PC-3 (cell line): ENCODE results near the gene C19orf25. TPM values are rescaled to one million over a fixed set of nuclear protein-coding genes. Genes with fewer than 3 reads are reported as not detected.

ENCODE experiments used
- ATAC-seq: fragments of 200-7000 bp; cut with Tn5 transposase; 2 replicates; pipeline ENCODE4 v1.9.1; 2020; ENCODE audit warnings: mild to moderate bottlenecking, moderate library complexity
- BruUV-seq: library from RNA; stranded (reverse); fragments of 400-500 nt; replicated peaks from 2 replicates; lab custom pipeline; 2021; lab: Mats Ljungman, UMichigan
- CTCF ChIA-PET: fragments of 300-600 bp; sonication (Branson Sonifier 250); formaldehyde crosslinking; loops from one replicate; lab custom pipeline; 2022; ENCODE audit warnings: antibody characterized with exemption; lab: Charles Lee
- POLR2A ChIA-PET: fragments of 300-600 bp; sonication (Branson Sonifier 250); formaldehyde crosslinking; loops from one replicate; lab custom pipeline; 2022; ENCODE audit warnings: antibody characterized with exemption; ENCODE audit not compliant: unreplicated experiment; lab: Charles Lee
- DNase-seq: peaks from one replicate; pipeline ENCODE4 v3.0.0-alpha.2; 2015
- H2AFZ ChIP-seq: fragments of 300-600 bp; sonication (generic); 2 replicates; pipeline ENCODE4 v1.6.0; 2016; ENCODE audit warnings: antibody characterized with exemption, low read length
- H3F3A ChIP-seq: fragments of 300-600 bp; sonication (generic); one replicate; pipeline ENCODE4 v1.6.0; 2017; ENCODE audit warnings: antibody characterized with exemption, low read length, control low read depth, mild to moderate bottlenecking; ENCODE audit not compliant: unreplicated experiment
- H3K27ac ChIP-seq: fragments of 300-600 bp; sonication (generic); 2 replicates; pipeline ENCODE4 v1.5.1; 2016; ENCODE audit warnings: mild to moderate bottlenecking, low read length
- H3K27me3 ChIP-seq: fragments of 300-600 bp; sonication (generic); 2 replicates; pipeline ENCODE4 v1.6.1; 2016; ENCODE audit warnings: low read length, mixed read lengths
- H3K36me3 ChIP-seq: fragments of 300-600 bp; sonication (generic); 2 replicates; pipeline ENCODE4 v1.6.1; 2016; ENCODE audit warnings: low read depth, mixed run types, low read length, mixed read lengths
- H3K4me1 ChIP-seq: fragments of 300-600 bp; sonication (generic); 2 replicates; pipeline ENCODE4 v1.5.1; 2016; ENCODE audit warnings: low read length; ENCODE audit not compliant: insufficient read depth
- H3K4me2 ChIP-seq: fragments of 300-600 bp; sonication (generic); 2 replicates; pipeline ENCODE4 v1.6.0; 2016; ENCODE audit warnings: low read length
- H3K4me3 ChIP-seq: fragments of 300-600 bp; sonication (generic); 2 replicates; pipeline ENCODE4 v1.5.1; 2016; ENCODE audit warnings: mild to moderate bottlenecking, low read length, mixed read lengths
- H3K79me2 ChIP-seq: fragments of 300-600 bp; sonication (generic); 2 replicates; pipeline ENCODE4 v1.6.1; 2017; ENCODE audit warnings: low read length, mixed read lengths
- H3K9ac ChIP-seq: fragments of 300-600 bp; sonication (generic); 2 replicates; pipeline ENCODE4 v1.6.0; 2016; ENCODE audit warnings: mild to moderate bottlenecking, low read length
- H3K9me2 ChIP-seq: fragments of 300-600 bp; sonication (generic); replicated peaks from 2 replicates; pipeline ENCODE4 v1.6.1; 2016; ENCODE audit warnings: mixed run types, low read length, mixed read lengths
- H3K9me3 ChIP-seq: fragments of 300-600 bp; sonication (generic); 2 replicates; pipeline ENCODE4 v1.6.1; 2016; ENCODE audit warnings: low read length, mixed read lengths
- H4K20me1 ChIP-seq: fragments of 300-600 bp; sonication (generic); 2 replicates; pipeline ENCODE4 v1.6.1; 2016; ENCODE audit warnings: low read length, mixed read lengths
- EZH2 ChIP-seq: fragments of 300-600 bp; sonication (generic); IDR thresholded peaks from one replicate; pipeline ENCODE4 v1.6.1; 2017; ENCODE audit warnings: antibody characterized with exemption, mild to moderate bottlenecking, low read length; ENCODE audit not compliant: unreplicated experiment
- EZH2phosphoT487 ChIP-seq: fragments of 300-600 bp; sonication (generic); IDR thresholded peaks from 2 replicates; pipeline ENCODE4 v1.6.1; 2018; ENCODE audit warnings: mild to moderate bottlenecking, antibody characterized with exemption, low read length, borderline replicate concordance
- intact Hi-C: fragments of 100-400 bp; cut with micrococcal nuclease; formaldehyde crosslinking; loops from 2 replicates; pipeline ENCODE4 v1.9.0; 2023
- total RNA-seq: library from RNA; depleted of rRNA; stranded (reverse); fragments of >200 nt; gene quantifications from 2 replicates; pipeline ENCODE4 v1.2.3, GENCODE V29; 2014
- TF ChIP-seq, protein P1 (sequence below): fragments of 300-600 bp; sonication (generic); conservative IDR thresholded peaks from 2 replicates; pipeline ENCODE4 v1.5.1; 2017; ENCODE audit warnings: antibody characterized with exemption, low read depth, mild to moderate bottlenecking, low read length

The C19orf25 gene
- total RNA-seq, 1 experiment from 2014 or later, result 45.0 TPM

DNA sequence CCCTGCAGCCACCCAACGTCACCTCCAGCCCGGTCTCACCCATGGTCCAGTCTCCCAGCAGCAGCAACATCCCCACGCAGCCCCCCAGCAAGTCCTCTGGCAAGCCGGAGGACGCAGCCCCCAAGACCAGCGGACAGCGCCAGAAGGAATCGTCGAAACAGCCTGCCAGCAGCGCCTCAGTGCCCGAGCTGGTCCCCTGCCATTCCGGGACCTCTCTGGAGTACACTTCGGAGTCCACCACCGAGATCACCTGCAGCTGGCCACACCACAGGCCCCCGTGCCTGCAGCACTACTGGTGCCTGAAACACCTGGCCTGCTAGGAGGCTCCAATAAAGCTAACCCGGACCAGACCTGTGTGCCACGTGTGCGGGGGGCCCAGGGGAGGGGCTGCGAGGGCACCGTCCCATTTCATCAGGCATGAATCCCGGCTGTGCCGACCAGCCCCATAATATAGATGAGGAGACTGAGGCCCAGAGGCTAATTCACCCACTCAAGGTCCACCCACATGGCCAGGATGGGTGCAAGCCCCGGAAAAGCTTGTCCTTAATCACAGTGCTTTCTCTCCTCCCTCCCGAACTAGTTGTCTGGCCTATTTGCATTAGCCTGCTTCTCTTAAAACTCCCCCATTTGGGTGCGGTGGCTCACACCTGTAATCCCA, 18.7 kb upstream of the C19orf25 start:
- Histone ChIP-seq H3K4me2 (no peak overlapping the region), H4K20me1 (no peaks in the 10 kb centered on the region), H3K4me1 (peaks cover 2% of the 10 kb centered on the region), H3K79me2 (no peaks in the 10 kb centered on the region), H3K9me3 (no peaks in the 10 kb centered on the region), H3K27ac (no peak overlapping the region), H3K9me2 (no peaks in the 10 kb centered on the region), H3F3A (no peaks in the 10 kb centered on the region), H3K27me3 (no peaks in the 10 kb centered on the region), H2AFZ (no peak overlapping the region), H3K36me3 (no peaks in the 10 kb centered on the region), H3K9ac (no peak overlapping the region), H3K4me3 (no peak overlapping the region)
- POLR2A ChIA-PET, result no interaction called here
- no TSS peak for BruUV-seq
- no peak for ATAC-seq
- no peak for DNase-seq
- intact Hi-C loops, result no loop called here
- CTCF ChIA-PET, result no interaction called here
- no peak for TF ChIP-seq EZH2
- TF ChIP-seq, protein P1, sequence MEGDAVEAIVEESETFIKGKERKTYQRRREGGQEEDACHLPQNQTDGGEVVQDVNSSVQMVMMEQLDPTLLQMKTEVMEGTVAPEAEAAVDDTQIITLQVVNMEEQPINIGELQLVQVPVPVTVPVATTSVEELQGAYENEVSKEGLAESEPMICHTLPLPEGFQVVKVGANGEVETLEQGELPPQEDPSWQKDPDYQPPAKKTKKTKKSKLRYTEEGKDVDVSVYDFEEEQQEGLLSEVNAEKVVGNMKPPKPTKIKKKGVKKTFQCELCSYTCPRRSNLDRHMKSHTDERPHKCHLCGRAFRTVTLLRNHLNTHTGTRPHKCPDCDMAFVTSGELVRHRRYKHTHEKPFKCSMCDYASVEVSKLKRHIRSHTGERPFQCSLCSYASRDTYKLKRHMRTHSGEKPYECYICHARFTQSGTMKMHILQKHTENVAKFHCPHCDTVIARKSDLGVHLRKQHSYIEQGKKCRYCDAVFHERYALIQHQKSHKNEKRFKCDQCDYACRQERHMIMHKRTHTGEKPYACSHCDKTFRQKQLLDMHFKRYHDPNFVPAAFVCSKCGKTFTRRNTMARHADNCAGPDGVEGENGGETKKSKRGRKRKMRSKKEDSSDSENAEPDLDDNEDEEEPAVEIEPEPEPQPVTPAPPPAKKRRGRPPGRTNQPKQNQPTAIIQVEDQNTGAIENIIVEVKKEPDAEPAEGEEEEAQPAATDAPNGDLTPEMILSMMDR, result no peak
- no peak for TF ChIP-seq EZH2phosphoT487

GRCh38 chr19:1496714-1497577, 17.9 kb upstream of the C19orf25 start:
- DNase-seq (no peak), ATAC-seq (no peak)
- intact Hi-C loops, result no loop called here
- BruUV-seq, result no TSS peak
- TF ChIP-seq EZH2phosphoT487 (no peak), EZH2 (no peak)
- TF ChIP-seq, protein P1, result no peak
- Histone ChIP-seq H3K9me2 (no peaks in the 10 kb centered on the region), H3K9me3 (no peaks in the 10 kb centered on the region), H3K79me2 (0 out of 2 replicates have a peak, but pooled peaks cover under 1% of the 10 kb centered on the region), H3K4me2 (peak overlapping the region; percentile 22; the same call in 1 of the 2 replicates), H3K4me3 (no peak overlapping the region), H3K27me3 (no peaks in the 10 kb centered on the region), H3K9ac (no peak overlapping the region), H3K36me3 (no peaks in the 10 kb centered on the region), H3K27ac (no peak overlapping the region), H3K4me1 (peaks cover 9% of the 10 kb centered on the region), H3F3A (no peaks in the 10 kb centered on the region), H2AFZ (no peak overlapping the region), H4K20me1 (no peaks in the 10 kb centered on the region)
- ChIA-PET CTCF (no interaction called here), POLR2A (no interaction called here)
